Aorta (tissue), 4 donors: Measurements from ENCODE around the gene LPAR5. TPM values are rescaled to one million over a fixed set of nuclear protein-coding genes. Genes with fewer than 3 reads are reported as not detected.

Experiments used
- polyA plus RNA-seq, 2 donors: library from polyadenylated mRNA; stranded (reverse); fragments of 200-250 nt; gene quantifications; one replicate each; pipeline ENCODE4 v1.2.3, GENCODE V29; 2013
- total RNA-seq, 2 donors: library from RNA; stranded (reverse); fragmentation: NEBNext Ultra II Directional; extraction: Animal tissue kit (Norgen Biotek cat#: 25700); gene quantifications; one replicate each; pipeline ENCODE4 v1.2.1, GENCODE V29; 2021
- donor health status: healthy with polysubstance abuse.
- donor health status: Bipolar disorder and iron deficiency.
- donor health status: DM: no; HTN: no; CAD: no.
- donor health status: DM: yes; HTN: yes; CAD: no.

Gene LPAR5
- total and polyA plus RNA-seq, 4 donors, result 0.51 to 3.7 (median 1.7) TPM

Other genes with a start within 250 kb of the LPAR5 start
- 1 to 10 TPM; 1.2 TPM for gene CD27, start 191.0 kb downstream of the LPAR5 start, total RNA-seq
- under 1 TPM; 0.51 to 0.88 TPM for gene CD27, start 191.0 kb downstream of the LPAR5 start, polyA plus RNA-seq
- gene TAPBPL, start 183.9 kb downstream of the LPAR5 start, total RNA-seq, result 10 to 100 TPM; 14.6 to 29.3 TPM
- 10 to 100 TPM; 22.0 to 25.9 TPM for gene TAPBPL, start 183.9 kb downstream of the LPAR5 start, polyA plus RNA-seq
- 10 to 100 TPM in 1 of 2 donors, 1 to 10 TPM in 1; 9.7 to 23.9 TPM for gene VAMP1, start 165.3 kb downstream of the LPAR5 start, total RNA-seq
- 10 to 100 TPM; 14.8 to 44.0 TPM for gene VAMP1, start 165.3 kb downstream of the LPAR5 start, polyA plus RNA-seq
- gene MRPL51, start 142.7 kb downstream of the LPAR5 start, total RNA-seq, result 10 to 100 TPM; 91.8 to 95.5 TPM
- 100 to 1,000 TPM; 125 to 283 TPM for gene MRPL51, start 142.7 kb downstream of the LPAR5 start, polyA plus RNA-seq
- gene NCAPD2, start 141.9 kb downstream of the LPAR5 start, total RNA-seq, result 10 to 100 TPM; 19.9 to 32.8 TPM
- gene NCAPD2, start 141.9 kb downstream of the LPAR5 start, polyA plus RNA-seq, result 10 to 100 TPM in 1 of 2 donors, 1 to 10 TPM in 1; 5.1 to 13.2 TPM
- gene GAPDH, start 101.4 kb downstream of the LPAR5 start, total RNA-seq, result 1,000 to 10,000 TPM; 1,856 to 2,021 TPM
- 1,000 to 10,000 TPM; 2,047 to 3,012 TPM for gene GAPDH, start 101.4 kb downstream of the LPAR5 start, polyA plus RNA-seq
- gene IFFO1, start 79.9 kb downstream of the LPAR5 start, total RNA-seq, result 10 to 100 TPM; 28.5 to 60.8 TPM
- gene IFFO1, start 79.9 kb downstream of the LPAR5 start, polyA plus RNA-seq, result 100 to 1,000 TPM in 1 of 2 donors, 10 to 100 TPM in 1; 11.1 to 110 TPM
- gene NOP2, start 67.7 kb downstream of the LPAR5 start, total RNA-seq, result 10 to 100 TPM; 24.8 to 27.8 TPM
- 10 to 100 TPM in 1 of 2 donors, 1 to 10 TPM in 1; 5.4 to 18.8 TPM for gene NOP2, start 67.7 kb downstream of the LPAR5 start, polyA plus RNA-seq
- 100 to 1,000 TPM; 174 to 195 TPM for gene CHD4, start 28.6 kb downstream of the LPAR5 start, total RNA-seq
- gene CHD4, start 28.6 kb downstream of the LPAR5 start, polyA plus RNA-seq, result 100 to 1,000 TPM in 1 of 2 donors, 10 to 100 TPM in 1; 73.1 to 110 TPM
- 1 to 10 TPM; 1.8 to 5.2 TPM for gene ACRBP, start 11.5 kb upstream of the LPAR5 start, total RNA-seq
- under 1 TPM in 1 of 2 donors, not detected in 1; 0.25 TPM for gene ACRBP, start 11.5 kb upstream of the LPAR5 start, polyA plus RNA-seq
- 10 to 100 TPM; 19.7 to 43.3 TPM for gene ING4, start 27.2 kb upstream of the LPAR5 start, total RNA-seq
- 10 to 100 TPM; 45.3 to 63.7 TPM for gene ING4, start 27.2 kb upstream of the LPAR5 start, polyA plus RNA-seq
- gene ZNF384, start 53.4 kb upstream of the LPAR5 start, total RNA-seq, result 10 to 100 TPM; 54.4 to 66.7 TPM
- gene ZNF384, start 53.4 kb upstream of the LPAR5 start, polyA plus RNA-seq, result 10 to 100 TPM; 23.2 to 49.3 TPM
- 10 to 100 TPM in 1 of 2 donors, 1 to 10 TPM in 1; 1.2 to 10.7 TPM for gene PIANP, start 64.9 kb upstream of the LPAR5 start, total RNA-seq
- 1 to 10 TPM; 4.3 to 7.5 TPM for gene PIANP, start 64.9 kb upstream of the LPAR5 start, polyA plus RNA-seq
- gene COPS7A, start 88.1 kb upstream of the LPAR5 start, total RNA-seq, result 10 to 100 TPM; 47.0 to 50.1 TPM
- gene COPS7A, start 88.1 kb upstream of the LPAR5 start, polyA plus RNA-seq, result 10 to 100 TPM; 43.8 to 70.5 TPM
- 100 to 1,000 TPM; 110 to 144 TPM for gene MLF2, start 117.2 kb upstream of the LPAR5 start, total RNA-seq
- 100 to 1,000 TPM; 134 to 141 TPM for gene MLF2, start 117.2 kb upstream of the LPAR5 start, polyA plus RNA-seq
- gene PTMS, start 130.4 kb upstream of the LPAR5 start, total RNA-seq, result 100 to 1,000 TPM; 358 to 396 TPM
- gene PTMS, start 130.4 kb upstream of the LPAR5 start, polyA plus RNA-seq, result 100 to 1,000 TPM; 549 to 584 TPM
- gene LAG3, start 136.6 kb upstream of the LPAR5 start, total RNA-seq, result 1 to 10 TPM; 1.2 to 1.8 TPM
- gene LAG3, start 136.6 kb upstream of the LPAR5 start, polyA plus RNA-seq, result 1 to 10 TPM in 1 of 2 donors, under 1 TPM in 1; 0.25 to 2.4 TPM
- 10 to 100 TPM; 20.1 to 40.6 TPM for gene CD4, start 153.6 kb upstream of the LPAR5 start, total RNA-seq
- gene CD4, start 153.6 kb upstream of the LPAR5 start, polyA plus RNA-seq, result 10 to 100 TPM in 1 of 2 donors, 1 to 10 TPM in 1; 2.1 to 14.3 TPM
- gene GPR162, start 185.9 kb upstream of the LPAR5 start, total RNA-seq, result 10 to 100 TPM in 1 of 2 donors, 1 to 10 TPM in 1; 4.4 to 16.6 TPM
- gene GPR162, start 185.9 kb upstream of the LPAR5 start, polyA plus RNA-seq, result 10 to 100 TPM in 1 of 2 donors, 1 to 10 TPM in 1; 6.0 to 17.2 TPM
- 10 to 100 TPM; 43.5 to 66.3 TPM for gene P3H3, start 192.4 kb upstream of the LPAR5 start, total RNA-seq
- 10 to 100 TPM; 23.4 to 93.3 TPM for gene P3H3, start 192.4 kb upstream of the LPAR5 start, polyA plus RNA-seq
- gene GNB3, start 205.0 kb upstream of the LPAR5 start, total RNA-seq, result 10 to 100 TPM in 1 of 2 donors, 1 to 10 TPM in 1; 8.2 to 13.7 TPM
- 10 to 100 TPM in 1 of 2 donors, 1 to 10 TPM in 1; 6.0 to 32.9 TPM for gene GNB3, start 205.0 kb upstream of the LPAR5 start, polyA plus RNA-seq
- 1 to 10 TPM in 1 of 2 donors, under 1 TPM in 1; 0.42 to 2.1 TPM for gene CDCA3, start 215.3 kb upstream of the LPAR5 start, total RNA-seq
- gene CDCA3, start 215.3 kb upstream of the LPAR5 start, polyA plus RNA-seq, result 10 to 100 TPM in 1 of 2 donors, 1 to 10 TPM in 1; 3.6 to 12.6 TPM
- gene USP5, start 216.2 kb upstream of the LPAR5 start, total RNA-seq, result 10 to 100 TPM; 59.5 to 64.6 TPM
- 10 to 100 TPM; 26.7 to 47.0 TPM for gene USP5, start 216.2 kb upstream of the LPAR5 start, polyA plus RNA-seq
- gene TPI1, start 231.6 kb upstream of the LPAR5 start, total RNA-seq, result 100 to 1,000 TPM; 317 TPM
- gene TPI1, start 231.6 kb upstream of the LPAR5 start, polyA plus RNA-seq, result 100 to 1,000 TPM; 310 to 314 TPM
- 10 to 100 TPM in 1 of 2 donors, 1 to 10 TPM in 1; 4.2 to 10.2 TPM for gene SPSB2, start 237.3 kb upstream of the LPAR5 start, total RNA-seq
- gene SPSB2, start 237.3 kb upstream of the LPAR5 start, polyA plus RNA-seq, result 10 to 100 TPM; 11.1 to 14.3 TPM